Activated CD4-positive, alpha-beta memory T cell treated with anti-CD3 and anti-CD28 coated beads, Interleukin-2, amount 10 ng/mL, durations not matched to agents 7 days and 5 days (primary cell): ENCODE data around the gene ANO2. TPM values are rescaled to one million over a fixed set of nuclear protein-coding genes. Genes with fewer than 3 reads are reported as not detected.
"Not testable (repeated sequence)": the region's sequence is repeated elsewhere in the genome, so short reads cannot be mapped to it uniquely, and the experiment has no call there.

Experiments used
- CTCF ChIA-PET: fragments of 350-600 bp; sonication (Branson Sonifier 250); formaldehyde crosslinking; loops from one replicate; lab custom pipeline; 2021; ENCODE audit warnings: antibody characterized with exemption, inconsistent platforms; lab: Charles Lee
- POLR2A ChIA-PET: fragments of 350-600 bp; sonication (Branson Sonifier 250); formaldehyde crosslinking; loops from one replicate; lab custom pipeline; 2021; ENCODE audit warnings: antibody characterized with exemption; lab: Charles Lee
- DNase-seq: peaks from one replicate; pipeline ENCODE4 v3.0.0-alpha.2; 2020
- H3K27ac Mint-ChIP-seq: one replicate; pipeline ENCODE4 v1.8.0; 2021; ENCODE audit warnings: mild to moderate bottlenecking, mixed read lengths
- H3K27me3 Mint-ChIP-seq: one replicate; pipeline ENCODE4 v1.8.0; 2021; ENCODE audit warnings: mixed read lengths
- H3K36me3 Mint-ChIP-seq: one replicate; pipeline ENCODE4 v1.8.0; 2021; ENCODE audit warnings: low read depth, mixed read lengths
- H3K4me1 Mint-ChIP-seq: one replicate; pipeline ENCODE4 v1.8.0; 2021; ENCODE audit warnings: mixed read lengths
- H3K4me3 Mint-ChIP-seq: one replicate; pipeline ENCODE4 v1.8.0; 2021; ENCODE audit warnings: mild to moderate bottlenecking, mixed read lengths
- H3K9me3 Mint-ChIP-seq: one replicate; pipeline ENCODE4 v1.8.0; 2021; ENCODE audit warnings: mixed read lengths
- total RNA-seq, 2 experiments: library from RNA; stranded (reverse); gene quantifications; one replicate each; pipeline ENCODE4 v1.2.3, GENCODE V29; 2021

ANO2 gene
- total RNA-seq, 2 experiments from 2014 or later, result not detected

- ChIA-PET POLR2A (no interaction called here), CTCF (no interaction called here)
- H3K4me1 Mint-ChIP-seq, result no peaks in the 10 kb centered on the region
- peaks cover 5% of the 10 kb centered on the region for H3K9me3 Mint-ChIP-seq
- no peak overlapping the region for H3K27ac Mint-ChIP-seq
- H3K27me3 Mint-ChIP-seq, result no peaks in the 10 kb centered on the region
- H3K36me3 Mint-ChIP-seq, result no peaks in the 10 kb centered on the region
- H3K4me3 Mint-ChIP-seq, result no peak overlapping the region
- no peak for DNase-seq
Measured at GRCh38 chr12:5561057-5561456, 384.0 kb downstream of the ANO2 start.

- DNase-seq, result no peak
- Mint-ChIP-seq H3K4me1 (no peaks in the 10 kb centered on the region), H3K36me3 (no peaks in the 10 kb centered on the region), H3K27me3 (no peaks in the 10 kb centered on the region), H3K9me3 (peaks cover 6% of the 10 kb centered on the region), H3K4me3 (no peak overlapping the region), H3K27ac (no peak overlapping the region)
- POLR2A ChIA-PET, result no interaction called here
- CTCF ChIA-PET, result no interaction called here
Measured at GRCh38 chr12:5560265-5560664, 384.8 kb downstream of the ANO2 start.

- peaks cover 6% of the 10 kb centered on the region for H3K9me3 Mint-ChIP-seq
- DNase-seq, result no peak
- no peaks in the 10 kb centered on the region for H3K4me1 Mint-ChIP-seq
- H3K27ac Mint-ChIP-seq, result no peak overlapping the region
- H3K27me3 Mint-ChIP-seq, result no peaks in the 10 kb centered on the region
- POLR2A ChIA-PET, result no interaction called here
- H3K36me3 Mint-ChIP-seq, result no peaks in the 10 kb centered on the region
- CTCF ChIA-PET, result no interaction called here
- no peak overlapping the region for H3K4me3 Mint-ChIP-seq
Measured at GRCh38 chr12:5557906-5558305, 387.2 kb downstream of the ANO2 start.

GRCh38 chr12:5556946-5557673, 387.9 kb downstream of the ANO2 start:
- CTCF ChIA-PET, result no interaction called here
- Mint-ChIP-seq H3K4me1 (no peaks in the 10 kb centered on the region), H3K4me3 (no peak overlapping the region), H3K27me3 (no peaks in the 10 kb centered on the region), H3K9me3 (peaks cover 6% of the 10 kb centered on the region), H3K27ac (no peak overlapping the region), H3K36me3 (no peaks in the 10 kb centered on the region)
- DNase-seq, result no peak
- POLR2A ChIA-PET, result no interaction called here

- no peaks in the 10 kb centered on the region for H3K27me3 Mint-ChIP-seq
- H3K27ac Mint-ChIP-seq, result no peak overlapping the region
- peaks cover 6% of the 10 kb centered on the region for H3K9me3 Mint-ChIP-seq
- no peaks in the 10 kb centered on the region for H3K4me1 Mint-ChIP-seq
- ChIA-PET POLR2A (no interaction called here), CTCF (no interaction called here)
- DNase-seq, result no peak
- no peak overlapping the region for H3K4me3 Mint-ChIP-seq
- no peaks in the 10 kb centered on the region for H3K36me3 Mint-ChIP-seq
Measured at GRCh38 chr12:5556033-5556614, 388.9 kb downstream of the ANO2 start.

- H3K9me3 Mint-ChIP-seq, result peaks cover 6% of the 10 kb centered on the region
- H3K27ac Mint-ChIP-seq, result no peak overlapping the region
- DNase-seq, result no peak
- CTCF ChIA-PET, result no interaction called here
- POLR2A ChIA-PET, result no interaction called here
- no peaks in the 10 kb centered on the region for H3K36me3 Mint-ChIP-seq
- no peaks in the 10 kb centered on the region for H3K4me1 Mint-ChIP-seq
- no peak overlapping the region for H3K4me3 Mint-ChIP-seq
- H3K27me3 Mint-ChIP-seq, result no peaks in the 10 kb centered on the region
Measured at GRCh38 chr12:5554711-5555110, 390.3 kb downstream of the ANO2 start.

GRCh38 chr12:5549011-5549410, 396.0 kb downstream of the ANO2 start:
- CTCF ChIA-PET, result no interaction called here
- no peaks in the 10 kb centered on the region for H3K4me1 Mint-ChIP-seq

GRCh38 chr12:5548152-5548943, 396.7 kb downstream of the ANO2 start:
- no peak for DNase-seq
- Mint-ChIP-seq H3K9me3 (peaks cover 4% of the 10 kb centered on the region), H3K27ac (no peak overlapping the region), H3K4me3 (no peak overlapping the region), H3K4me1 (no peaks in the 10 kb centered on the region), H3K36me3 (no peaks in the 10 kb centered on the region), H3K27me3 (no peaks in the 10 kb centered on the region)
- ChIA-PET CTCF (no interaction called here), POLR2A (no interaction called here)

More at GRCh38 chr12:5549011-5549410, 396.0 kb downstream of the ANO2 start:
- POLR2A ChIA-PET, result no interaction called here
- H3K4me3 Mint-ChIP-seq, result no peak overlapping the region
- peaks cover 4% of the 10 kb centered on the region for H3K9me3 Mint-ChIP-seq
- H3K27me3 Mint-ChIP-seq, result no peaks in the 10 kb centered on the region
- H3K27ac Mint-ChIP-seq, result no peak overlapping the region
- no peak for DNase-seq
- H3K36me3 Mint-ChIP-seq, result no peaks in the 10 kb centered on the region

- no peak for DNase-seq
- Mint-ChIP-seq H3K36me3 (no peaks in the 10 kb centered on the region), H3K27ac (no peak overlapping the region), H3K4me3 (no peak overlapping the region), H3K27me3 (peaks cover 2% of the 10 kb centered on the region), H3K4me1 (no peaks in the 10 kb centered on the region), H3K9me3 (peaks cover 5% of the 10 kb centered on the region)
- POLR2A ChIA-PET, result no interaction called here
- CTCF ChIA-PET, result no interaction called here
Measured at GRCh38 chr12:5546616-5547015, 398.4 kb downstream of the ANO2 start.

- Mint-ChIP-seq H3K4me1 (no peaks in the 10 kb centered on the region), H3K9me3 (peaks cover 2% of the 10 kb centered on the region), H3K27ac (no peak overlapping the region), H3K36me3 (no peaks in the 10 kb centered on the region), H3K27me3 (no peaks in the 10 kb centered on the region), H3K4me3 (no peak overlapping the region)
- ChIA-PET POLR2A (no interaction called here), CTCF (no interaction called here)
- no peak for DNase-seq
Measured at GRCh38 chr12:5537771-5538170, 407.3 kb downstream of the ANO2 start.

- H3K36me3 Mint-ChIP-seq, CTCF ChIA-PET, H3K27ac Mint-ChIP-seq, H3K27me3 Mint-ChIP-seq, H3K9me3 Mint-ChIP-seq, H3K4me1 Mint-ChIP-seq, POLR2A ChIA-PET, H3K4me3 Mint-ChIP-seq, DNase-seq: not testable (repeated sequence)
Measured at GRCh38 chr12:5537026-5537615, 407.9 kb downstream of the ANO2 start.

GRCh38 chr12:5535541-5535940, 409.5 kb downstream of the ANO2 start:
- Mint-ChIP-seq H3K9me3 (peaks cover 2% of the 10 kb centered on the region), H3K4me1 (no peaks in the 10 kb centered on the region), H3K4me3 (no peak overlapping the region), H3K27me3 (no peaks in the 10 kb centered on the region), H3K27ac (no peak overlapping the region), H3K36me3 (no peaks in the 10 kb centered on the region)
- CTCF ChIA-PET, result interaction anchor here (1.0 kb wide), 1 partner anchor 155 kb away, joined by 3 read pairs; no protein-coding TSS in a partner anchor
- POLR2A ChIA-PET, result no interaction called here
- DNase-seq, result no peak
